A673 (cell line): ENCODE results near the gene CFAP100.

Source experiments
- EZH2 ChIP-seq: fragments of 200-600 bp; sonication (generic); IDR thresholded peaks from 2 replicates; pipeline ENCODE4 v1.6.1; 2017; ENCODE audit warnings: borderline replicate concordance, low read depth, mild to moderate bottlenecking, mixed read lengths, antibody characterized with exemption, low read length; ENCODE audit not compliant: poor library complexity, severe bottlenecking
- TF ChIP-seq, protein P1 (sequence below): fragments of 300-800, 200-600 bp; sonication (generic); conservative IDR thresholded peaks from 2 replicates; pipeline ENCODE4 v1.5.1; 2017; ENCODE audit warnings: low read depth, mild to moderate bottlenecking, antibody characterized with exemption, low read length, moderate library complexity, mixed read lengths

DNA sequence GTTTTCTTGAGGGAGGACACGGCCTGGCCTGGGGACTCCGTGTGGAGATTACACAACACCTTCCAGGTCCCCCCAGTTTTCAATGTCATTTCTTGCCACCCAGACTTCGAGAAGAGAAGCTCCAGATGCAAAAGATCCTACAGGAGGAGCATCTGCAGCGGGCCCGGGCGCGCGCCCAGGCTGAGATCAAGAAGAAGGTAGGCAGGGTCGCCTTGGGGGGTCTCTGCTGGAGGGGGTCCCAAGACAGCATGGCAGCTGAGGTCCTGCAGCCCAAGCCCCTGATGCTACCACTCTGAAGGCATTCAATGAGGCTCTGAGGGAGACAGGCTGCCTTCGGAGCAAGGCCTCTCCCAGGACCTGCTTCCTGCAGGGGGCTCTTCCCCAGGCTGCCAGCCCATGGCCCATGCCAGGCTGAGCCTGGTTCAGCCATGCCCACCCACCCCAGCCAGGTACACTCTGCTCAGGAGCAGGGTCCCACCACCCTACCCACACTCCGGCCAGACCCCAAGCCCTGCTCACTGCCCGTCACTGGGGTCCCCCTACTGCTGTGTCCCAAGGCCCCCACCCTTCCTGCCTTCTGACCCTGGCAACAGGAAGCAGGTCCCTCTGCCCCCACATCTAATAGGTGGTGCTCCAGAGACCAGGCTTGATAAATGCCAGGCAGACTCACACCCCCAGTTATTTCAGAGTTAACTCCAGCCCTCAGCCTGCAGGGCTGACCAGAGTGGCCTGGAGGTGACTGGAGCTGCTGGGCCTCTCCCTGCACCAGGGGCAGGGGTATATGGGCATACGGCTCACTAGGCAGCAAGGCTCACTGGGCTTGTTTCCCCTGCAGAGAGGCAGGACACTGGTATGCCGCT is 41.0 kb downstream of the CFAP100 start:
- TF ChIP-seq, protein P1, sequence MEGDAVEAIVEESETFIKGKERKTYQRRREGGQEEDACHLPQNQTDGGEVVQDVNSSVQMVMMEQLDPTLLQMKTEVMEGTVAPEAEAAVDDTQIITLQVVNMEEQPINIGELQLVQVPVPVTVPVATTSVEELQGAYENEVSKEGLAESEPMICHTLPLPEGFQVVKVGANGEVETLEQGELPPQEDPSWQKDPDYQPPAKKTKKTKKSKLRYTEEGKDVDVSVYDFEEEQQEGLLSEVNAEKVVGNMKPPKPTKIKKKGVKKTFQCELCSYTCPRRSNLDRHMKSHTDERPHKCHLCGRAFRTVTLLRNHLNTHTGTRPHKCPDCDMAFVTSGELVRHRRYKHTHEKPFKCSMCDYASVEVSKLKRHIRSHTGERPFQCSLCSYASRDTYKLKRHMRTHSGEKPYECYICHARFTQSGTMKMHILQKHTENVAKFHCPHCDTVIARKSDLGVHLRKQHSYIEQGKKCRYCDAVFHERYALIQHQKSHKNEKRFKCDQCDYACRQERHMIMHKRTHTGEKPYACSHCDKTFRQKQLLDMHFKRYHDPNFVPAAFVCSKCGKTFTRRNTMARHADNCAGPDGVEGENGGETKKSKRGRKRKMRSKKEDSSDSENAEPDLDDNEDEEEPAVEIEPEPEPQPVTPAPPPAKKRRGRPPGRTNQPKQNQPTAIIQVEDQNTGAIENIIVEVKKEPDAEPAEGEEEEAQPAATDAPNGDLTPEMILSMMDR: no peak
- no peak for TF ChIP-seq EZH2
